Pancreas (tissue), 10 donors: ENCODE data around the gene SPTLC3. TPM values are rescaled to one million over a fixed set of nuclear protein-coding genes. Genes with fewer than 3 reads are reported as not detected.

Experiments used
- ATAC-seq, 4 donors: fragments of 200-7000 bp; cut with Tn5 transposase; one replicate each; pipeline versions ENCODE4 v1.8.0 to v1.9.1; 2020; ENCODE audit warnings: mild to moderate bottlenecking in 4 of 4, moderate library complexity in 4 of 4
- DNase-seq, 6 donors: peaks; one replicate each; pipeline ENCODE4 v3.0.0-alpha.2; 2020
- FAIRE-seq: peaks from 2 replicates; lab custom pipeline; 2012; peaks lifted over from hg19 to GRCh38; lab: Jason Lieb, UNC
- H3K27ac ChIP-seq, 4 donors: fragments of 200-600 bp; sonication (generic); 1 replicate in 3 of 4; 2 replicates in 1 of 4; pipeline versions ENCODE4 v1.5.0 to v1.8.0; 2020
- H3K27me3 ChIP-seq, 4 donors: fragments of 200-600 bp; one replicate each; pipeline ENCODE4 v1.8.0; 2021
- H3K36me3 ChIP-seq, 3 donors: fragments of 200-600 bp; sonication (generic) in 1 of 3; one replicate each; pipeline versions ENCODE4 v1.5.0 to v1.8.0; 2020 to 2021
- H3K4me1 ChIP-seq, 3 donors: fragments of 200-600 bp; one replicate each; pipeline ENCODE4 v1.8.0; 2021
- H3K4me3 ChIP-seq, 4 donors: fragments of 200-600 bp; sonication (generic) in 2 of 4; one replicate each; pipeline versions ENCODE4 v1.5.0 to v1.8.0; 2020 to 2021
- H3K9me3 ChIP-seq, 4 donors: fragments of 200-600 bp; one replicate each; pipeline ENCODE4 v1.8.0; 2021
- CTCF ChIP-seq, 4 donors: fragments of 200-600 bp; sonication (generic) in 3 of 4; IDR thresholded peaks; one replicate each; pipeline versions ENCODE4 v1.5.0 to v1.8.0; 2021; ENCODE audit warnings: antibody characterized with exemption in 4 of 4
- WGBS, 2 donors: extraction: QIAGEN DNeasy Blood & Tissue Kit; methylation state at CpG; one replicate each; pipeline ENCODE4 v1.1.7; 2013; 5-methylcytosine and 5-hydroxymethylcytosine counted together
- intact Hi-C, 3 donors: fragments of 100-400 bp; cut with DNase I; formaldehyde crosslinking; loops; one replicate each; pipeline versions ENCODE4 v1.11.1 to v1.14.2; 2022
- polyA plus RNA-seq, 2 donors: library from polyadenylated mRNA; stranded (reverse); fragments of 200-250 nt; gene quantifications; one replicate each; pipeline ENCODE4 v1.2.3, GENCODE V29; 2013
- total RNA-seq, 6 donors: library from RNA; stranded (reverse); fragmentation: NEBNext Ultra II Directional in 4 of 6; extraction: Animal tissue kit (Norgen Biotek cat#: 25700) in 4 of 6; gene quantifications; one replicate each; pipeline versions ENCODE4 v1.2.1 to v1.2.4, GENCODE V29; 2021 to 2023
- donor health status: healthy with polysubstance abuse.
- donor health status: DM: no; HTN: no; CAD: no; lungs with moderate emphysema.
- donor health status: DM: no; HTN: no; CAD: no.
- donor health status: control.
- donor health status: control.
- donor health status: Bipolar disorder and iron deficiency.
- donor health status: DM: yes; HTN: yes; CAD: no.
- donor health status: DM: no; HTN: no; CAD: no.
- donor health status: DM: no; HTN: no; CAD: no.
- donor health status: DM: yes; HTN: yes; CAD: no.

The SPTLC3 gene
- total and polyA plus RNA-seq, 8 donors = 1.5 to 9.3 (median 4.4) TPM

GRCh38 chr20:13200767-13201500, 192.2 kb downstream of the SPTLC3 start:
- TF ChIP-seq CTCF (IDR thresholded peaks at IDR 0.05) = no peak
- intact Hi-C loops = no loop called here
- no peak for ATAC-seq
- 67 to 73% methylated on average over 5 of the region's 5 CpGs for WGBS, 2 donors
- Histone ChIP-seq H3K27me3 (no peaks in the 10 kb centered on the region), H3K4me3 (no peak overlapping the region), H3K36me3 (no peaks in the 10 kb centered on the region), H3K4me1 (no peaks in the 10 kb centered on the region), H3K9me3 (no peaks in the 10 kb centered on the region), H3K27ac (no peak overlapping the region)
- FAIRE-seq = no peak
- DNase-seq = no peak

- no peak for ATAC-seq
- no peak for FAIRE-seq
- no peaks in the 10 kb centered on the region for H3K9me3 ChIP-seq
- no peak for DNase-seq
- H3K4me3 ChIP-seq = no peak overlapping the region
- no peaks in the 10 kb centered on the region for H3K4me1 ChIP-seq
- no peaks in the 10 kb centered on the region for H3K27me3 ChIP-seq
- H3K27ac ChIP-seq = no peak overlapping the region
- intact Hi-C loops = no loop called here
- TF ChIP-seq CTCF (IDR thresholded peaks at IDR 0.05) = no peak
- H3K36me3 ChIP-seq = no peaks in the 10 kb centered on the region
- 76 to 77% methylated on average over 6 of the region's 6 CpGs for WGBS, 2 donors
Measured at GRCh38 chr20:13202565-13202964, 193.8 kb downstream of the SPTLC3 start.

GRCh38 chr20:13205425-13205824, 196.7 kb downstream of the SPTLC3 start:
- Histone ChIP-seq H3K4me3 (no peak overlapping the region), H3K27me3 (no peaks in the 10 kb centered on the region), H3K36me3 (no peaks in the 10 kb centered on the region), H3K27ac (no peak overlapping the region), H3K4me1 (no peaks in the 10 kb centered on the region), H3K9me3 (no peaks in the 10 kb centered on the region)
- 77 to 78% methylated on average over 4 of the region's 4 CpGs for WGBS, 2 donors
- FAIRE-seq (no peak), ATAC-seq (no peak), DNase-seq (no peak)
- intact Hi-C loops = no loop called here
- TF ChIP-seq CTCF (IDR thresholded peaks at IDR 0.05) = no peak

GRCh38 chr20:13205848-13206434, 197.2 kb downstream of the SPTLC3 start:
- Histone ChIP-seq H3K36me3 (no peaks in the 10 kb centered on the region), H3K4me3 (no peak overlapping the region), H3K4me1 (no peaks in the 10 kb centered on the region), H3K27ac (no peak overlapping the region), H3K27me3 (no peaks in the 10 kb centered on the region), H3K9me3 (no peaks in the 10 kb centered on the region)
- no peak for DNase-seq
- WGBS, 2 donors = 72 to 84% methylated on average over 5 of the region's 5 CpGs
- FAIRE-seq = no peak
- intact Hi-C loops = no loop called here
- no peak for ATAC-seq
- TF ChIP-seq CTCF (IDR thresholded peaks at IDR 0.05) = no peak

- no peak overlapping the region for H3K4me3 ChIP-seq
- intact Hi-C loops = no loop called here
- TF ChIP-seq CTCF (IDR thresholded peaks at IDR 0.05) = no peak
- 94 to 97% methylated on average over 2 of the region's 2 CpGs for WGBS, 2 donors
- H3K36me3 ChIP-seq = no peaks in the 10 kb centered on the region
- ATAC-seq (no peak), FAIRE-seq (no peak), DNase-seq (no peak)
- no peaks in the 10 kb centered on the region for H3K9me3 ChIP-seq
- no peaks in the 10 kb centered on the region for H3K4me1 ChIP-seq
- H3K27me3 ChIP-seq = no peaks in the 10 kb centered on the region
- no peak overlapping the region for H3K27ac ChIP-seq
Measured at GRCh38 chr20:13207016-13207415, 198.2 kb downstream of the SPTLC3 start.
